ENCODE results near the gene MFAP4. TPM values are rescaled to one million over a fixed set of nuclear protein-coding genes. Genes with fewer than 3 reads are reported as not detected.

The MFAP4 gene
- total RNA-seq, 1 donor from 2014 or later, result 0.93 TPM

GRCh38 chr17:19361326-19361725 is 25.7 kb downstream of the MFAP4 start:
- DNase-seq (ENCODE audit: low read depth) (no peak), FAIRE-seq (no peak)
- Mint-ChIP-seq H3K4me1 (ENCODE audit: low read depth, unreplicated experiment) (peaks cover 4% of the 10 kb centered on the region), H3K36me3 (ENCODE audit: low read depth, unreplicated experiment) (peaks cover 17% of the 10 kb centered on the region), H3K4me3 (ENCODE audit: unreplicated experiment) (peak overlapping the region; percentile 78), H3K27me3 (ENCODE audit: low read depth, unreplicated experiment) (peaks cover 11% of the 10 kb centered on the region), H3K9me3 (ENCODE audit: unreplicated experiment) (no peaks in the 10 kb centered on the region), H3K27ac (ENCODE audit: unreplicated experiment) (no peak overlapping the region)
- Histone ChIP-seq H3K4me1 (ENCODE audit: insufficient read depth, low read length) (peaks cover 7% of the 10 kb centered on the region), H3K27me3 (ENCODE audit: insufficient read depth, low read length) (no peaks in the 10 kb centered on the region), H3K27ac (ENCODE audit: low read depth, low read length) (no peak overlapping the region), H3K79me2 (ENCODE audit: insufficient read depth, low read length) (no peaks in the 10 kb centered on the region), H3K4me2 (ENCODE audit: low read length) (peak overlapping the region; percentile 44), H3K36me3 (ENCODE audit: insufficient read depth, low read length) (no peaks in the 10 kb centered on the region), H3K9me3 (ENCODE audit: insufficient read depth, low read depth, low read length) (no peaks in the 10 kb centered on the region), H4K20me1 (ENCODE audit: insufficient read depth, low read length) (peaks cover 5% of the 10 kb centered on the region), H2AFZ (ENCODE audit: low read depth, low read length) (no peak overlapping the region), H3K4me3 (ENCODE audit: insufficient read depth, low read depth, low read length) (no peak overlapping the region), H3K9ac (ENCODE audit: low read length) (no peak overlapping the region)
- TF ChIP-seq EZH2 (IDR thresholded peaks at IDR 0.05; ENCODE audit: insufficient read depth, low read length), result no peak

- Mint-ChIP-seq H3K27me3 (ENCODE audit: low read depth, unreplicated experiment) (peaks cover 11% of the 10 kb centered on the region), H3K9me3 (ENCODE audit: unreplicated experiment) (no peaks in the 10 kb centered on the region), H3K36me3 (ENCODE audit: low read depth, unreplicated experiment) (peaks cover 15% of the 10 kb centered on the region), H3K4me1 (ENCODE audit: low read depth, unreplicated experiment) (peaks cover 4% of the 10 kb centered on the region), H3K27ac (ENCODE audit: unreplicated experiment) (no peak overlapping the region), H3K4me3 (ENCODE audit: unreplicated experiment) (no peak overlapping the region)
- Histone ChIP-seq H3K4me1 (ENCODE audit: insufficient read depth, low read length) (peaks cover 7% of the 10 kb centered on the region), H4K20me1 (ENCODE audit: insufficient read depth, low read length) (peaks cover 5% of the 10 kb centered on the region), H3K4me3 (ENCODE audit: insufficient read depth, low read depth, low read length) (no peak overlapping the region), H3K27me3 (ENCODE audit: insufficient read depth, low read length) (no peaks in the 10 kb centered on the region), H3K79me2 (ENCODE audit: insufficient read depth, low read length) (no peaks in the 10 kb centered on the region), H3K4me2 (ENCODE audit: low read length) (no peak overlapping the region), H3K36me3 (ENCODE audit: insufficient read depth, low read length) (no peaks in the 10 kb centered on the region), H3K9me3 (ENCODE audit: insufficient read depth, low read depth, low read length) (no peaks in the 10 kb centered on the region), H2AFZ (ENCODE audit: low read depth, low read length) (no peak overlapping the region), H3K27ac (ENCODE audit: low read depth, low read length) (no peak overlapping the region), H3K9ac (ENCODE audit: low read length) (no peak overlapping the region)
- FAIRE-seq, result no peak
- DNase-seq (ENCODE audit: low read depth), result no peak
- TF ChIP-seq CTCF (IDR thresholded peaks at IDR 0.05; ENCODE audit: insufficient read depth, low read depth, low read length) (no peak), EZH2 (IDR thresholded peaks at IDR 0.05; ENCODE audit: insufficient read depth, low read length) (no peak)
Measured at GRCh38 chr17:19360772-19361171, 26.2 kb downstream of the MFAP4 start.

- H3K27ac ChIP-seq (ENCODE audit: low read depth, low read length), result no peak overlapping the region
- H2AFZ ChIP-seq (ENCODE audit: low read depth, low read length), result no peak overlapping the region
- DNase-seq (ENCODE audit: low read depth) (no peak), FAIRE-seq (no peak)
- H3K36me3 ChIP-seq (ENCODE audit: insufficient read depth, low read length), result no peaks in the 10 kb centered on the region
- H3K4me3 ChIP-seq (ENCODE audit: insufficient read depth, low read depth, low read length), result no peak overlapping the region
- H3K4me1 Mint-ChIP-seq (ENCODE audit: low read depth, unreplicated experiment), result peaks cover 5% of the 10 kb centered on the region
- no peaks in the 10 kb centered on the region for H3K9me3 Mint-ChIP-seq (ENCODE audit: unreplicated experiment)
- H3K4me2 ChIP-seq (ENCODE audit: low read length), result no peak overlapping the region
- peaks cover 8% of the 10 kb centered on the region for H3K4me1 ChIP-seq (ENCODE audit: insufficient read depth, low read length)
- no peaks in the 10 kb centered on the region for H3K9me3 ChIP-seq (ENCODE audit: insufficient read depth, low read depth, low read length)
- peaks cover 5% of the 10 kb centered on the region for H4K20me1 ChIP-seq (ENCODE audit: insufficient read depth, low read length)
- H3K27ac Mint-ChIP-seq (ENCODE audit: unreplicated experiment), result no peak overlapping the region
- peaks cover 11% of the 10 kb centered on the region for H3K27me3 Mint-ChIP-seq (ENCODE audit: low read depth, unreplicated experiment)
- no peak for TF ChIP-seq EZH2 (IDR thresholded peaks at IDR 0.05; ENCODE audit: insufficient read depth, low read length)
- no peak for TF ChIP-seq CTCF (IDR thresholded peaks at IDR 0.05; ENCODE audit: insufficient read depth, low read depth, low read length)
- H3K27me3 ChIP-seq (ENCODE audit: insufficient read depth, low read length), result no peaks in the 10 kb centered on the region
- peaks cover 14% of the 10 kb centered on the region for H3K36me3 Mint-ChIP-seq (ENCODE audit: low read depth, unreplicated experiment)
- no peak overlapping the region for H3K4me3 Mint-ChIP-seq (ENCODE audit: unreplicated experiment)
- H3K79me2 ChIP-seq (ENCODE audit: insufficient read depth, low read length), result no peaks in the 10 kb centered on the region
- H3K9ac ChIP-seq (ENCODE audit: low read length), result no peak overlapping the region
Measured at GRCh38 chr17:19359856-19360255, 27.1 kb downstream of the MFAP4 start.

All from astrocyte (in vitro differentiated cells and primary cell).